Measurements from ENCODE around the gene NDUFV1. TPM values are rescaled to one million over a fixed set of nuclear protein-coding genes. Genes with fewer than 3 reads are reported as not detected.

NDUFV1 gene
- total RNA-seq, 1 experiment from 2014 or later: 216 TPM

DNA sequence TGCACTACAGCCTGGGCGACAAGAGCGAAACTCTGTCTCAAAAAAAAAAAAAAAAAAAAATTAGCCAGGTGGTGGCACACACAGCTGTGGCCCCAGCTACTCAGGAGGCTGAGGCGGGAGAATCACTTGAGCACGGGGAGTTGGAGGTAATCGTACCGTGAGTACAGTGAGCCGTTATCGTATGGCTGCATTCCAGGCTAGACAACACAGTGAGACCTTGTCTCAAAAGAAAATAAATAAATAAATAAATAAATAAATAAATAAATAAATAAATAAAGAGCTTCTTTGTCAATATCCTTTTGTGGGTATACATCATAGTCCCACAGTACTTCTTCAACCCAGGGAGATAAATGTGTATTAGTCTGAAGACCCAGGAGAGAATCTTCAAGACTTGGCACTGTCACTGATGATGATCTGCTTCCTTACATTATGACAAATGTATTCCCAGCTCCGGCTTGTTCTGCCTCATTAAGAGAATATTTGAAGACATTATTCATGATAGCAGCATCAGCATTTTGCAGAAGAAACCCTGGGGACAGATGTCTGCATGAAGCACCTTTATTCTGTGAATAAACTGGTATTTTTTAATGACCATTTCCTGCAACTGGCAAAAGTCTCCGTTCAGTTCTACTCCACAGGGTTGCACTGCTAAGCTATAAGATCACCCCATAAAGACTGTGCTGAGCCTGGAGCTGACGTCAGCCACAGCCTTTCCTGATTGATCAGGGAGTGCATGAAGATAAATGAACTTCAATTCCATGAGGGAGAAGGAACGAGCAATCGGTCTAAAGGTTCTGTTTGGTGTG lies 45.4 kb downstream of the NDUFV1 start:
- intact Hi-C loops (cut with micrococcal nuclease; ENCODE audit: unreplicated experiment): loop anchor here (10.0 kb wide), 1 partner anchor 77 kb away; no protein-coding TSS in a partner anchor
- TF ChIP-seq, protein P1, sequence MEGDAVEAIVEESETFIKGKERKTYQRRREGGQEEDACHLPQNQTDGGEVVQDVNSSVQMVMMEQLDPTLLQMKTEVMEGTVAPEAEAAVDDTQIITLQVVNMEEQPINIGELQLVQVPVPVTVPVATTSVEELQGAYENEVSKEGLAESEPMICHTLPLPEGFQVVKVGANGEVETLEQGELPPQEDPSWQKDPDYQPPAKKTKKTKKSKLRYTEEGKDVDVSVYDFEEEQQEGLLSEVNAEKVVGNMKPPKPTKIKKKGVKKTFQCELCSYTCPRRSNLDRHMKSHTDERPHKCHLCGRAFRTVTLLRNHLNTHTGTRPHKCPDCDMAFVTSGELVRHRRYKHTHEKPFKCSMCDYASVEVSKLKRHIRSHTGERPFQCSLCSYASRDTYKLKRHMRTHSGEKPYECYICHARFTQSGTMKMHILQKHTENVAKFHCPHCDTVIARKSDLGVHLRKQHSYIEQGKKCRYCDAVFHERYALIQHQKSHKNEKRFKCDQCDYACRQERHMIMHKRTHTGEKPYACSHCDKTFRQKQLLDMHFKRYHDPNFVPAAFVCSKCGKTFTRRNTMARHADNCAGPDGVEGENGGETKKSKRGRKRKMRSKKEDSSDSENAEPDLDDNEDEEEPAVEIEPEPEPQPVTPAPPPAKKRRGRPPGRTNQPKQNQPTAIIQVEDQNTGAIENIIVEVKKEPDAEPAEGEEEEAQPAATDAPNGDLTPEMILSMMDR (IDR thresholded peaks at IDR 0.05; ENCODE audit: unreplicated experiment): no peak
- peaks cover 11% of the 10 kb centered on the region for H3K36me3 Mint-ChIP-seq (ENCODE audit: insufficient read depth, unreplicated experiment)
- BruUV-seq (replicated peaks): no TSS peak
- H3K27ac Mint-ChIP-seq (ENCODE audit: unreplicated experiment): no peak overlapping the region
- H3K27me3 Mint-ChIP-seq (ENCODE audit: unreplicated experiment): no peaks in the 10 kb centered on the region
- no peaks in the 10 kb centered on the region for H3K9me3 Mint-ChIP-seq (ENCODE audit: low read depth, unreplicated experiment)
- CTCF ChIA-PET: interaction anchor here (0.6 to 1.0 kb wide), 2 partner anchors 15 to 16 kb away, joined by 3 to 4 read pairs; no protein-coding TSS in a partner anchor
- no peak for DNase-seq
- peaks cover 9% of the 10 kb centered on the region for H3K4me1 Mint-ChIP-seq (ENCODE audit: low read depth, unreplicated experiment)
- H3K4me3 Mint-ChIP-seq (ENCODE audit: low read depth, unreplicated experiment): no peak overlapping the region

DNA sequence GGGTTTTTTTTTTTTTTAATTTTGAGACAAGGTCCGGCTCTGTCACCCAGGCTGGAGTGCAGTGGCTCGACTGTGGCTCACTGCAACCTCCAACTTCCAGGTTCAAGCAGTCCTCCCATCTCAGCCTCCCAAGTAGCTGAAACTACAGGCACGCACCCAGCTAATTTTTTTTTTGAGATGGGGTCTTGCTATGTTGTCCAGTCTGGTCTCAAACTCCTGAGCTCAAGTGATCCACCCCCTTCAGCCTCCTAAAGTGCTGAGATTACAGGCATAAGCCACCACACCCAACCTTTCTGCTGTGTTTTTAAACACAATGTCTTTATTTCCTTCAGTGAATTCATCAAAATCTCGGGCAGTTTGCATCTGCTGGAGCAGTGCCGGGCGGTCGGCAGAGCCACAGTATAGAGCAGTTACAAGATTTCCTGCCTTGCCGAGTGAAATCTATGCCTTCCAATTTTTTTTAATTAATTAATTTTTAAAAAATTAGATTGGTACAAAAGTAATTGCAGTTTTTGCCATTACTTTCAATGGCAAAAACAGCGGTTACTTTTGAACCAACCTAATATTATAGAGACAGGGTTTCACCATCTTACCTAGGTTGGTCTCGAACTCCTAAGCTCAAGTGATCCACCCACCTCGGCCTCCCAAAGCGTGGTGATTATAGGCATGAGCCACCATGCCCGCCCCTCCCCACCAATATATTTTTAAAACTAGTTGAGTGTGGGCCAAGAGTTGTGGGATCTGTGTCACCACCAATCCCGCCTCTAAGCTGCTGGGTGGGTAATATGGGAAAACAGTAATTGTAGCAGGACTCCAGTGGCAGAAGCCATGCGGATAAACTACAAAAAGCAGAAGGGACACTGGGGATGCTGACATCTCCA lies 46.5 kb downstream of the NDUFV1 start:
- BruUV-seq (replicated peaks): no TSS peak
- CTCF ChIA-PET: interaction anchor here (1.0 kb wide), 1 partner anchor 14 kb away, joined by 4 read pairs; no protein-coding TSS in a partner anchor

DNA sequence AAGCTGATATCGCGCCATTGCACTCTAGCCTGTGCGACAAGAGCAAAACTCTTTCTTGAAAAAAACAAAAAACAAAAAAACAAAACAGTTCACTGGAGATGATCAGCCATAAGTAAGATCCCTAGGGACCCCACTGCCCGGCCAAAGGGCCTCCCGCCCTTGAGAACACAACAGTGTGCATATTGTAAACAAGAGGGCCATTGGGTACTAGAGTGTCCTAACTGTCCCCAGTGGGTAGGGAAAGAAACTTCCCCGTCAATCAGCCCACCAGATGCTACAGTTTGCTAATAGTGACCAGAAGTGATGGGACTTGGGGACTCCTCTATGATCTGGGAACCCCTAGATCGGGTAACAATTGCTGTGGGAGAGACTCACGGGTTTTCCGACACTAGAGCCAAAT lies 47.5 kb downstream of the NDUFV1 start:
- no peak overlapping the region for H3K4me3 Mint-ChIP-seq (ENCODE audit: low read depth, unreplicated experiment)
- H3K9me3 Mint-ChIP-seq (ENCODE audit: low read depth, unreplicated experiment): no peaks in the 10 kb centered on the region
- H3K27ac Mint-ChIP-seq (ENCODE audit: unreplicated experiment): no peak overlapping the region
- H3K27me3 Mint-ChIP-seq (ENCODE audit: unreplicated experiment): no peaks in the 10 kb centered on the region
- TF ChIP-seq, protein P1 (IDR thresholded peaks at IDR 0.05; ENCODE audit: unreplicated experiment): no peak
- intact Hi-C loops (cut with micrococcal nuclease; ENCODE audit: unreplicated experiment): loop anchor here (10.0 kb wide), 1 partner anchor 79 kb away; no protein-coding TSS in a partner anchor
- no peak for DNase-seq
- no TSS peak for BruUV-seq (replicated peaks)
- H3K36me3 Mint-ChIP-seq (ENCODE audit: insufficient read depth, unreplicated experiment): peaks cover 18% of the 10 kb centered on the region
- H3K4me1 Mint-ChIP-seq (ENCODE audit: low read depth, unreplicated experiment): peaks cover 18% of the 10 kb centered on the region
- CTCF ChIA-PET: no interaction called here

More for the DNA sequence above, 46.5 kb downstream of the NDUFV1 start:
- peaks cover 11% of the 10 kb centered on the region for H3K36me3 Mint-ChIP-seq (ENCODE audit: insufficient read depth, unreplicated experiment)
- no peak overlapping the region for H3K27ac Mint-ChIP-seq (ENCODE audit: unreplicated experiment)
- intact Hi-C loops (cut with micrococcal nuclease; ENCODE audit: unreplicated experiment): loop anchor here (10.0 kb wide), 1 partner anchor 78 kb away; no protein-coding TSS in a partner anchor
- TF ChIP-seq, protein P1 (IDR thresholded peaks at IDR 0.05; ENCODE audit: unreplicated experiment): no peak
- DNase-seq: no peak
- H3K9me3 Mint-ChIP-seq (ENCODE audit: low read depth, unreplicated experiment): no peaks in the 10 kb centered on the region
- no peaks in the 10 kb centered on the region for H3K27me3 Mint-ChIP-seq (ENCODE audit: unreplicated experiment)
- no peak overlapping the region for H3K4me3 Mint-ChIP-seq (ENCODE audit: low read depth, unreplicated experiment)
- H3K4me1 Mint-ChIP-seq (ENCODE audit: low read depth, unreplicated experiment): peaks cover 9% of the 10 kb centered on the region

DNA sequence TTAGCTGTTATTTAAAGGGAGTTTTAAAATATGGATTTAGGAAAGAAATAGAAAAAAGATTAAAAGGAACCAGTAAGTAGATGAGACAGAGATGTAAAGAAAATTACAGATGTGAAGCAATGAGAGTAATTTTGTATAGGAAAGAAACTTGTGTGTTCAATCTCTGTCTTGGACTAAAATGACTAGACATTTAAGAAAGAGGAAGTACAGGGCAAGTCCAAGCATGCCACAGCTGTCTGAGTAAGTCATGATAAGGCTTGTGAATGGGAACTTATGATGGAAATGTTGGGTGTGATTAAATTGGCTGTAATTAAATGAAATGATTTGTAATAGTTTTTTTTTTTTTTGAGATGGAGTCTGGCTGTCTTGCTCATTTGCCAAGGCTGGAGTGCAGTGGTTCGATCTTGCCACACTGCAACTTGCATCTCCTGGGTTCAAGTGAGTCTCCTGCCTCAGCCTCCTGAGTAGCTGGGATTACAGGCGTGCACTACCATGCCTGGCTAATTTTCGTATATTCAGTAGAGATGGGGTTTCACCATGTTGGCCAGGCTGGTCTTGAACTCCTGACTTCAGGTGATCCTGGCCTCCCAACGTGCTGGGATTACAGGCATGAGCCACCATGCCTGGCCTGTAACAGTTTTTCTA lies 49.7 kb downstream of the NDUFV1 start:
- no peaks in the 10 kb centered on the region for H3K9me3 Mint-ChIP-seq (ENCODE audit: low read depth, unreplicated experiment)
- TF ChIP-seq, protein P1 (IDR thresholded peaks at IDR 0.05; ENCODE audit: unreplicated experiment): no peak
- no peak overlapping the region for H3K4me3 Mint-ChIP-seq (ENCODE audit: low read depth, unreplicated experiment)
- CTCF ChIA-PET: no interaction called here
- H3K27me3 Mint-ChIP-seq (ENCODE audit: unreplicated experiment): no peaks in the 10 kb centered on the region
- BruUV-seq (replicated peaks): no TSS peak
- intact Hi-C loops (cut with micrococcal nuclease; ENCODE audit: unreplicated experiment): loop anchor here (10.0 kb wide), 1 partner anchor 82 kb away; no protein-coding TSS in a partner anchor
- peaks cover 18% of the 10 kb centered on the region for H3K4me1 Mint-ChIP-seq (ENCODE audit: low read depth, unreplicated experiment)
- no peak overlapping the region for H3K27ac Mint-ChIP-seq (ENCODE audit: unreplicated experiment)
- peaks cover 8% of the 10 kb centered on the region for H3K36me3 Mint-ChIP-seq (ENCODE audit: insufficient read depth, unreplicated experiment)
- no peak for DNase-seq

All from Calu3 (cell line).